T47D (cell line): Measurements from ENCODE around the gene KRTAP10-5.
"Not testable (repeated sequence)": the region's sequence is repeated elsewhere in the genome, so short reads cannot be mapped to it uniquely, and the experiment has no call there.

Source experiments
- DNase-seq, 2 experiments: peaks; one replicate each; pipeline versions ENCODE4 v3.0.0 to v3.0.0-alpha.2; 2011 to 2012; ENCODE audit warnings: low read depth in 1 of 2, low spot score in 1 of 2
- JUND ChIP-seq: IDR thresholded peaks from 2 replicates; pipeline ENCODE4 v1.6.1; 2012; ENCODE audit warnings: low read depth
- in situ Hi-C: cut with HindIII; loops from 2 replicates; pipeline ENCODE4 v1.10.0; 2016; ENCODE audit warnings: low sequenced_read_pairs, low pct_unique_long_range_greater_than_20kb

KRTAP10-5 gene

GRCh38 chr21:44603109-44603875 lies 22.9 kb upstream of the KRTAP10-5 start:
- TF ChIP-seq JUND, result no peak
- in situ Hi-C loops, result no loop called here
- no peak for DNase-seq

GRCh38 chr21:44602463-44602850 lies 22.1 kb upstream of the KRTAP10-5 start:
- in situ Hi-C loops, result no loop called here
- no peak for DNase-seq
- TF ChIP-seq JUND, result no peak

GRCh38 chr21:44601596-44602462 lies 21.4 kb upstream of the KRTAP10-5 start:
- TF ChIP-seq JUND, result no peak
- DNase-seq, result no peak
- in situ Hi-C loops, result no loop called here

- DNase-seq, result peak in 1 of 2 experiments; percentile 45
Measured at GRCh38 chr21:44601091-44601490, 20.7 kb upstream of the KRTAP10-5 start.

GRCh38 chr21:44600118-44600978 lies 19.9 kb upstream of the KRTAP10-5 start, which contains the start of gene KRTAP10-7:
Gene KRTAP10-7 (plus strand): TSS chr21:44600597. CDS start chr21:44600622, 25 bp downstream.
- DNase-seq, in situ Hi-C loops: not testable (repeated sequence)

More at GRCh38 chr21:44601091-44601490, 20.7 kb upstream of the KRTAP10-5 start:
- in situ Hi-C loops, result not testable (repeated sequence)

- no peak for DNase-seq
- in situ Hi-C loops, result no loop called here
- TF ChIP-seq JUND, result no peak
Measured at GRCh38 chr21:44599264-44600029, 19.0 kb upstream of the KRTAP10-5 start.

DNA sequence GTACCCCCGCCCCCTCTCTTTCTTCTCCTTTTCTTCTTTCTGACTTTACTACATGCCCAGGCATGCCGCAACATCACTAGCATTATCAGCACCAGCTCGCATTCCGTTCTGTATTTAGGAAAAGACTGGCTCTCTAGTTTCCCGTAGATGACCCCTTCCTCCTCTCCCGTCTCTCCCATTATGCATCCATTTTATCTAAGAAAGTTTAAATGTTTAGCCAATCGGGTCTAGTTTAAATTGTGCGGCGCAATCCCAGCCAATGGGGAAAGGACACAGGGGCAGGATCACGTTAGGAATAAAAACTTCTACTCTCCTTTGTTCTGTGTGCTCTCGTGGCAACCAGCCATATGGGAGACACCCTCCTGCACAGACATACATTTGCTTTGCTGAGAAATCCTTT lies 17.7 kb upstream of the KRTAP10-5 start:
- TF ChIP-seq JUND, result no peak
- no peak for DNase-seq
- in situ Hi-C loops, result no loop called here

- in situ Hi-C loops, result no loop called here
- DNase-seq, result no peak
- TF ChIP-seq JUND, result no peak
Measured at GRCh38 chr21:44596068-44596725, 15.8 kb upstream of the KRTAP10-5 start.

DNA sequence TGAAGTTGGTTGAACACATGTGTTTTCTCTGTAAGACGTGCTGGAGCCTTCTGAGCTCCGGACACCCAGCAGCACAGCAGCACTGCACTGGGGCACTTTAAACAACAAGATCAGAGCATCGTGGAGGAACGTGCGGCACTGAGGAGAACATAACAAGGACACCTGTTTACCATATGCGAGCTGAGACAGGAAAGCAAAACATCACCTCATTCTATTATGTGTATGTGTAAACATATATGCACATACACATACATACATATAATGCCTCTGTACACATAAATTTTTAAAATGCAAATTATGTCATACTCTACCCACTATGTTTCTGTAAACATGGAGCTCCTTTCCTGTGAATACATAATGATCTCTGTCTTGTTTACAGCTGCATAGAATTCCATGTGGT lies 15.1 kb upstream of the KRTAP10-5 start:
- in situ Hi-C loops, result no loop called here
- no peak for TF ChIP-seq JUND
- no peak for DNase-seq

DNA sequence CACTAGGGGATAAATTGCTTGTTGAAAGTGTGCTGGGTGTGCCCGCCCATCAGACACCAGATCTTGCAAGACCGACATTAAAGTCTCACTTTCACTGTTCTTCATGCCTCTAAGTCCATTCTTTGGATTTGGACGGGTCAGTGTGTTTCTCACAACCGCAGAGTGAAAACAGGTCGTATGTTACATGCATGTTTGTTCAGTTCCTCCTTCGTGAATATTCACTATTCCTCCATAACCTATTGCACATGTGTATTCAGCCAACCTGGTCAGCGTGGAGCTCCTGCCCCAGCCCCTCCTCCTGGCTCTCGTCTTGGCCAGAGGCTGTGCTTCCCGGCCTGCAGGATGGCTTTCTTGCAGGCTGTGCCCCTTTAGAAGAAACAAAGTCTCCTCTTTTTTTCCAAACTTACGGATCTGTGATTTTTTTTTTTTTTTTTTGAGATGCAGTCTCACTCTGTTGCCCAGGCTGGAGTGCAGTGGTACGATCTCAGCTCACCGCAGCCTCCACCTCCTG lies 14.1 kb upstream of the KRTAP10-5 start:
- TF ChIP-seq JUND, result no peak
- no peak for DNase-seq
- in situ Hi-C loops, result no loop called here
